WTC11 (cell line): ENCODE data around the gene PLEKHH1. TPM values are rescaled to one million over a fixed set of nuclear protein-coding genes. Genes with fewer than 3 reads are reported as not detected.

Source experiments
- ATAC-seq: fragments of 200-7000 bp; cut with Tn5 transposase; 2 replicates; pipeline ENCODE4 v1.10.0; 2021; ENCODE audit warnings: mild to moderate bottlenecking, moderate library complexity
- CTCF ChIA-PET: fragments of 300-600 bp; sonication (Branson Sonifier 250); formaldehyde crosslinking; loops from one replicate; lab custom pipeline; 2021; ENCODE audit warnings: antibody characterized with exemption; lab: Charles Lee
- POLR2A ChIA-PET: fragments of 350-600 bp; sonication (Branson Sonifier 250); formaldehyde crosslinking; loops from one replicate; lab custom pipeline; 2021; ENCODE audit warnings: antibody characterized with exemption; lab: Charles Lee
- DNase-seq: peaks from one replicate; pipeline ENCODE4 v3.0.0; 2021; ENCODE audit warnings: low spot score
- H3K27ac Mint-ChIP-seq: 2 replicates; pipeline ENCODE4 v1.8.0; 2021; ENCODE audit warnings: mixed read lengths
- H3K27me3 Mint-ChIP-seq: 2 replicates; pipeline ENCODE4 v1.8.0; 2021; ENCODE audit warnings: low read depth, mild to moderate bottlenecking, moderate library complexity, mixed read lengths
- H3K36me3 Mint-ChIP-seq: 2 replicates; pipeline ENCODE4 v1.8.0; 2021; ENCODE audit warnings: mixed read lengths
- H3K4me1 Mint-ChIP-seq: 2 replicates; pipeline ENCODE4 v1.8.0; 2022; ENCODE audit warnings: mixed read lengths
- H3K4me3 Mint-ChIP-seq: 2 replicates; pipeline ENCODE4 v1.8.0; 2021; ENCODE audit warnings: mild to moderate bottlenecking, moderate library complexity, mixed read lengths
- H3K9me3 Mint-ChIP-seq: 2 replicates; pipeline ENCODE4 v1.8.0; 2021; ENCODE audit warnings: mixed read lengths
- ATF2 ChIP-seq: sonication (generic); formaldehyde crosslinking; IDR thresholded peaks from 2 replicates; pipeline ENCODE4 v1.8.1; 2022; ENCODE audit warnings: low read depth, missing genetic modification reagents, borderline replicate concordance
- ATF3 ChIP-seq: sonication (generic); formaldehyde crosslinking; conservative IDR thresholded peaks from 2 replicates; pipeline ENCODE4 v1.8.1; 2022; ENCODE audit warnings: mild to moderate bottlenecking, missing genetic modification reagents
- CDX4 ChIP-seq: fragments of 250-450 bp; sonication (Bioruptor Pico); IDR thresholded peaks from 2 replicates; pipeline ENCODE4 v1.9.0; 2021; ENCODE audit warnings: moderate library complexity, mild to moderate bottlenecking, inconsistent platforms, borderline replicate concordance
- CREB1 ChIP-seq: sonication (generic); formaldehyde crosslinking; IDR thresholded peaks from 2 replicates; pipeline ENCODE4 v1.8.0; 2023; ENCODE audit warnings: mild to moderate bottlenecking, missing genetic modification reagents
- ERG ChIP-seq: fragments of 250-450 bp; sonication (Bioruptor Pico); IDR thresholded peaks from 2 replicates; pipeline ENCODE4 v1.8.0; 2021; ENCODE audit warnings: mild to moderate bottlenecking
- FOXK1 ChIP-seq: sonication (generic); formaldehyde crosslinking; IDR thresholded peaks from 2 replicates; pipeline ENCODE4 v1.8.0; 2022; ENCODE audit warnings: mild to moderate bottlenecking, moderate library complexity, missing genetic modification reagents
- FOXP1 ChIP-seq: sonication (generic); formaldehyde crosslinking; IDR thresholded peaks from 2 replicates; pipeline ENCODE4 v1.8.0; 2022; ENCODE audit warnings: missing genetic modification reagents, mild to moderate bottlenecking, moderate library complexity, borderline replicate concordance
- HMGA2 ChIP-seq: fragments of 250-450 bp; sonication (Bioruptor Pico); IDR thresholded peaks from 2 replicates; pipeline ENCODE4 v1.4.0; 2021; ENCODE audit warnings: mild to moderate bottlenecking, moderate library complexity
- IRF2 ChIP-seq: sonication (generic); formaldehyde crosslinking; IDR thresholded peaks from 2 replicates; pipeline ENCODE4 v1.8.0; 2022; ENCODE audit warnings: low read depth, missing genetic modification reagents, borderline replicate concordance
- NFE2L1 ChIP-seq: sonication (generic); formaldehyde crosslinking; IDR thresholded peaks from 2 replicates; pipeline ENCODE4 v1.8.1; 2023; ENCODE audit warnings: missing genetic modification reagents
- PRRX2 ChIP-seq: fragments of 250-450 bp; sonication (Bioruptor Pico); IDR thresholded peaks from 2 replicates; pipeline ENCODE4 v1.8.0; 2021; ENCODE audit warnings: mild to moderate bottlenecking
- RELA ChIP-seq: sonication (generic); formaldehyde crosslinking; IDR thresholded peaks from 2 replicates; pipeline ENCODE4 v1.8.1; 2022; ENCODE audit warnings: missing genetic modification reagents, mild to moderate bottlenecking, borderline replicate concordance
- SMAD3 ChIP-seq: sonication (generic); formaldehyde crosslinking; IDR thresholded peaks from 2 replicates; pipeline ENCODE4 v1.8.0; 2022; ENCODE audit warnings: missing genetic modification reagents, mild to moderate bottlenecking, borderline replicate concordance
- SMAD4 ChIP-seq: sonication (generic); formaldehyde crosslinking; IDR thresholded peaks from 2 replicates; pipeline ENCODE4 v1.8.0; 2022; ENCODE audit warnings: mild to moderate bottlenecking, missing genetic modification reagents
- STAT6 ChIP-seq: sonication (generic); formaldehyde crosslinking; conservative IDR thresholded peaks from 2 replicates; pipeline ENCODE4 v1.8.1; 2023; ENCODE audit warnings: mild to moderate bottlenecking, low read depth, missing genetic modification reagents, moderate library complexity
- ZBTB43 ChIP-seq: sonication (generic); formaldehyde crosslinking; IDR thresholded peaks from 2 replicates; pipeline ENCODE4 v1.8.1; 2023; ENCODE audit warnings: mild to moderate bottlenecking, missing genetic modification reagents
- ZNF232 ChIP-seq: sonication (generic); formaldehyde crosslinking; IDR thresholded peaks from 2 replicates; pipeline ENCODE4 v1.8.0; 2022; ENCODE audit warnings: mild to moderate bottlenecking, missing genetic modification reagents
- ZNF317 ChIP-seq: sonication (generic); formaldehyde crosslinking; IDR thresholded peaks from 2 replicates; pipeline ENCODE4 v1.8.1; 2023; ENCODE audit warnings: low read depth, mild to moderate bottlenecking, moderate library complexity, missing genetic modification reagents, borderline replicate concordance
- total RNA-seq: library from RNA; stranded (reverse); gene quantifications from 3 replicates; pipeline ENCODE4 v1.2.3, GENCODE V29; 2021

Gene PLEKHH1
- total RNA-seq, 1 experiment from 2014 or later, result 48.3 TPM

- no peak for TF ChIP-seq NFE2L1
- no peak; the same call in 1 of the 2 replicates for TF ChIP-seq ATF3 (CRISPR knock-in tag)
- TF ChIP-seq ZNF317 (CRISPR knock-in tag), result 0 out of 2 replicates have a peak, but pooled peaks have one; percentile 17
- no peak for TF ChIP-seq SMAD4 (CRISPR knock-in tag)
- TF ChIP-seq ZNF232, result peak; percentile 59; the same call in 1 of the 2 replicates
- no peak for TF ChIP-seq HMGA2 (CRISPR knock-in tag)
- no peak for TF ChIP-seq PRRX2 (CRISPR knock-in tag)
- TF ChIP-seq SMAD3 (CRISPR knock-in tag), result peak; percentile 75; the same call in 1 of the 2 replicates
- no peak for TF ChIP-seq STAT6 (CRISPR knock-in tag)
- no peak for TF ChIP-seq CDX4
- TF ChIP-seq RELA (CRISPR knock-in tag), result no peak
These were observed 86.5 kb downstream of the PLEKHH1 start, which contains the start of gene ARG2 (continued) for GRCh38 chr14:67619446-67620216.

- DNase-seq (peak; percentile 53), ATAC-seq (peak; percentile 26)
- Mint-ChIP-seq H3K36me3 (peaks cover 17% of the 10 kb centered on the region), H3K27me3 (peaks cover 39% of the 10 kb centered on the region), H3K27ac (peak overlapping the region; percentile 88), H3K4me3 (peak overlapping the region; percentile 92), H3K4me1 (peaks cover 35% of the 10 kb centered on the region), H3K9me3 (no peaks in the 10 kb centered on the region)
- TF ChIP-seq CREB1 (no peak), FOXP1 (CRISPR knock-in tag) (no peak)
- CTCF ChIA-PET, result interaction anchor here (0.8 to 3.7 kb wide), 11 partner anchors 20 to 260 kb away, joined by 3 to 49 read pairs (median 11); partner anchors contain the start of genes ATP6V1D, EIF2S1, PIGH and ZFYVE26
- POLR2A ChIA-PET, result interaction anchor here (0.6 to 3.8 kb wide), 10 partner anchors 10 to 202 kb away, joined by 3 to 25 read pairs (median 4); partner anchors contain the start of genes PIGH, PLEKHH1 and RDH11
These were observed 87.2 kb downstream of the PLEKHH1 start for GRCh38 chr14:67620217-67620785.

- CTCF ChIA-PET, result interaction anchor here (0.9 to 1.2 kb wide), 5 partner anchors 23 to 195 kb away, joined by 3 to 6 read pairs (median 5); partner anchors contain the start of gene PIGH
- Mint-ChIP-seq H3K4me3 (peak overlapping the region; percentile 8), H3K27ac (peak overlapping the region; percentile 94)
- ATAC-seq, result no peak
- no peak for TF ChIP-seq HMGA2 (CRISPR knock-in tag)
- no peak for TF ChIP-seq IRF2 (CRISPR knock-in tag)
- no peak for TF ChIP-seq ATF2 (CRISPR knock-in tag)
- TF ChIP-seq FOXK1 (CRISPR knock-in tag), result no peak
- TF ChIP-seq ZBTB43 (CRISPR knock-in tag), result no peak
- TF ChIP-seq ERG, result no peak
- TF ChIP-seq, all 79 proteins: peak for 0
- POLR2A ChIA-PET, result interaction anchor here (1.5 kb wide), 1 partner anchor 72 kb away, joined by 3 read pairs; no protein-coding TSS in a partner anchor
- peak; percentile 25 for DNase-seq
- Mint-ChIP-seq H3K36me3 (peaks cover 17% of the 10 kb centered on the region), H3K4me1 (peaks cover 35% of the 10 kb centered on the region), H3K27me3 (peaks cover 24% of the 10 kb centered on the region), H3K9me3 (no peaks in the 10 kb centered on the region)
These were observed 89.6 kb downstream of the PLEKHH1 start for GRCh38 chr14:67622675-67623074.
